Hematopoietic multipotent progenitor cell treated with erythropoietin and hydrocortisone succinate and interleukin-3 and kit ligand, for 15 days (in vitro differentiated cells): Measurements from ENCODE around the gene TEFM.
"Not testable (repeated sequence)": the region's sequence is repeated elsewhere in the genome, so short reads cannot be mapped to it uniquely, and the experiment has no call there.

ENCODE experiments used
- DNase-seq: peaks from one replicate; pipeline ENCODE4 v3.0.0-alpha.2; 2015; ENCODE audit warnings: low spot score

The TEFM gene, protein sequence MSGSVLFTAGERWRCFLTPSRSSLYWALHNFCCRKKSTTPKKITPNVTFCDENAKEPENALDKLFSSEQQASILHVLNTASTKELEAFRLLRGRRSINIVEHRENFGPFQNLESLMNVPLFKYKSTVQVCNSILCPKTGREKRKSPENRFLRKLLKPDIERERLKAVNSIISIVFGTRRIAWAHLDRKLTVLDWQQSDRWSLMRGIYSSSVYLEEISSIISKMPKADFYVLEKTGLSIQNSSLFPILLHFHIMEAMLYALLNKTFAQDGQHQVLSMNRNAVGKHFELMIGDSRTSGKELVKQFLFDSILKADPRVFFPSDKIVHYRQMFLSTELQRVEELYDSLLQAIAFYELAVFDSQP

DNA sequence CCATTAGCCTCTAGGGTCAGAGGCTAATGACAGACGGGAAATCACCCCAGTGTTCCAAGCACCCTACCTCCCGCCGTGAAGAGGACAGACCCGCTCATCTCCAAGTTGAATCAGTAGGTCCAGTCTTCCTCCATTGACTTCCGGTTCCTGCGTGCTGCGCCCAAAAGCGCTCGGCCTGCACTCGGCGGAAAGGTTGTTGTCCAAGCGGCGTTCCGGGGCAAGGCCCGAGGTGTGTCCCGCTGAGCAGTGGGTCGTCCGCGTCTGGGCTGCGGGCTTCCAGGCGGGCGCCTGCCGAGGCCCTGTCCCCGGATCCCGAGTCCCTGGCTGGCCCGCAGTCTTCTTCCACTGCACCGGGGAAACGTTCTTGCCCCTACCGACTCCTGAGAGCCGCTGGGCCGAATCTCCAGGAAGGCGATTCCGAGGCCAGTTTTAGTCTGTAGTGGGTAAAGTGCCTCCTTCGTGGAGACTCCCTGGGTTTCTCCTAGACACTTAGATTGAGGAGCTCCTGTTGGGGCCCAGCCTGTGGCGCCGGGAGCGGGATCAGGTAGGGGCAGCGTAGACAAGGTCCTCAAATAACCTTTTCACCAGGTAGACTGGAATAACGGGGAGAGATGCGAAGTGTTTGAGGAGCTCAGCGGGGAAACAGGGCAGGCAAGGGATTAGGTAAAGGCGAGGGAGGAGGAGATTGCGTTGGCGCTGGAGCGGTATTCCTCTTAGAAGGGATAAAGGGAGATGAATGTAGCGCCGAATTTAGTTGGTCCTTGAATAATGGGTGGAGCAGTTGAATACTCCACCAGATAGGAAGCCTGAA lies at the start of gene TEFM:
TEFM (minus strand) TSS at position 138 of the 811 bp plus-strand sequence; CDS start at position 98, 40 bp downstream.
- DNase-seq, result peak; percentile 89

DNA sequence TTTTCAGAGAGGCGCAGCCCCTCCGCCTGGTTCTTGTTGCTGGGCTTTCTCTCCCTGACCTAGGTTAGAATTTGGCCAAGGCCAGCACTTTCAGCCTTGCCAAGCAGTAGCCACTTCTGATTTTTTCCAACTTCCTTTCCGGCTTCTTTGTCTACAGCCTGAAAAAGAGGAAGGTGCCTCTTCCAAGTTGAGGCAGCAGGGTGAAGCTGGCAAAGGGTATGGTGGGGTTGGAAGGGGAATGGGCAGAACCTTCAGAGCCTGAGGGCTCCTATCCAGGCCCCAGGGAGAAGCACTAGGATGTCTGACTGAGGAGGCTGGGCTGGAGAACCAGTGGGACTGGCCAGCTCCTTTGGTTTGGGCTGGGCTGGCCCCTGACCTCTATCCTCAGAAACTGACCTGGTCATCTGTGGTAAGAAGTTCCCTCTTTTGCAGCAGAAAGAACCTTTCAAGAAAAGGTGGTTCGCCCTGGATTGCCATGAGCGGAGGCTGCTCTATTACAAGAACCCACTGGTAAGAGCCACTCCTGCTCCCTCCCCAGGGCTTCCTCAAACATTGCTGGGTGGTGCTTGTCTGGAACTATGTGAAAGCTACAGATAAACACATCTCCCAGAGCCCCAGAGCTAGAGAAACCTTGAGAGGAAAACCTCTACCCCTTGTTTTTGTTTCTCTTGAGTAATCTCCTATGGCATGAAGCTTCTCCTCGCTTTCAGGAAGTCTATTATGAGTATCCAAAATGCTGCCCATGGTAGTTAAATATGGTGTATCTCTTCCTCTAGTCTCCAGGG lies 48.2 kb upstream of the TEFM start:
- no peak for DNase-seq

DNA sequence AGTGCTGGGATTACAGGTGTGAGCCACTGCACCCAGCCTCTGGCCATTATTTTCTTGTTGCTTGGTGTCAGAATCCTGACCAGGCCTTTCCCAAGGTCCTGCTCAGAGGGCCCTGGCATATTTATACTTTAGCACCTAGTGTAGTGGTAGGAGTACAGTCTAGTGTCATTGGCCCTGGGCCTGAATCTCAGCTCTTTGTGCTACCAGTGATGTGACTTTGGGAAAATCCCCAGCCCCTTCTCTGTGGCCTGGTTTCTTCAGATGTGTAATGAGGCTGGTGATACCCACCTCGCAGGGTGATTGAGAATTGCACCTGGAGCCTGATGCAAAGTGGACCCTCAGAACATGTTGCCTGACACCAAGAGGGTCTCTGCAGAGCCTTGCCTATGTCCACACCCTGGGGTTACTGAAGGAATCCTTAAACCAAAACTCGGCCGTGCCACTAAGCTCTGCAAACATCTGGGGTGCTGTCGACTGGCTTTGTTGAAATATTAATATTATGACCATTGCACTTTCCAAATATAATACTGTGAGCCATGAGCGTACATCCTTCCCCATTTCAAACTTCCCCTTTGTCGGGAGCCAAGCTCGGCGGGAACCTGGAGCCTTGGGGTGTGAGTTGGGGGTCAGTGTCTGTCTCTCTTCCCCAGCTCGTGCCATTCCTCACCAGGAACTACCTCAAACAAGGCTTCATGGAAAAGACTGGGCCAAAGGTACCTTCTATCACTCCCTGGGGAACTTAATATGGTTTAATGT lies 46.8 kb upstream of the TEFM start:
- DNase-seq, result no peak

DNA sequence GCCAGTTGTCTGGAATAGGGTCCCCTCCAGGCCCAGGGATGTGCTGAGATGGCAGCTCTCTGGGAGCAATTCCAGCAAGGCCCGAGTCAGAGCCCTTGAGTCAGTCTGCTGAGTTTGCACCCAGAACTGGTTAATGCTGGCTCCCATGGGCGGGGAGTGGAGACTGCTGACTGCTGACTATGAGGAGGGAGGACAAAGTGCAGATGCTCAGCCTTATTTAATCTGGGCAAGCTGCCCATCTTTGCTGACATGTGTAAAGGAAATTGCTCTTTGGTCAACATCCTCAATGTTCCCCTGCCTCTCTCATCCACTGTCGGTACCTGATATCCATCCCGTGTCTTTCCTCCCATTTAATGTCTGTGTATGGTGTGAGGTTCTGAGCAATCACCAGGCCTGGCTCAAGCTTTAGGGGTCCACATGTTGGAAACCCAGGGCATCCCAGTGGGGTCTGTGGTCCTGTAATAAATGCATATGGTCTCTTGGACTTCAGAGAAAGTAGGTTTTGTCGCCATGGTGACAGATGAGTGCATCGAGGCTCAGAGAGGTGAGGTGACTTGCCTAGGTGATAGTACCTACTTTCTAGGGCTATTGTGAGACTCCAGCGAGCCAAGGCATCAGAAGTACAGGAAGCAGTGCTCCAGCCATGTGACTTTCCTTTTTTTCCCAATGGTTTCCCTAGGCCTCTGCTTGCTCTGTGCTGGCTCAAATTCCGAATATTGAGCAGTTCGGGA lies 44.8 kb upstream of the TEFM start:
- DNase-seq, result no peak

DNA sequence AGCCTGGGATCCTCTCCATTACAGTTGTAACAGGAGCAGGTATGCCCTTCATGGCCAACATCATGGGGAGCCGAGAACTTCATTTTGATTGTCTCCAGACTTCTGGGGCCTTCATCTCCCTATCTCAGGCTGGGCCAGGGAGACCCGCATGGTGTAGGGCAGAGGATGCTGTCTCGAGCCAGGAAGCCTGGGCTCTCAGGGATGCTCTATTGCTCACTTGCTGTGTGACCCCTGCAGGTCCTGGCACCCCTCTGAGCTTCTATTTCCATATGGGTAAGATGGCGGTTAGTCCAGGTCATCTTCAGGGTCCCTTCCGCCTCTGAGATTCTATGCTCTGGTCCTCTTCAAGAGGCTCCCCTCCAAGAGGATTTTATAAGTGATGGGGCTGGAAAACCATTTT lies 44.2 kb upstream of the TEFM start:
- DNase-seq, result no peak

DNA sequence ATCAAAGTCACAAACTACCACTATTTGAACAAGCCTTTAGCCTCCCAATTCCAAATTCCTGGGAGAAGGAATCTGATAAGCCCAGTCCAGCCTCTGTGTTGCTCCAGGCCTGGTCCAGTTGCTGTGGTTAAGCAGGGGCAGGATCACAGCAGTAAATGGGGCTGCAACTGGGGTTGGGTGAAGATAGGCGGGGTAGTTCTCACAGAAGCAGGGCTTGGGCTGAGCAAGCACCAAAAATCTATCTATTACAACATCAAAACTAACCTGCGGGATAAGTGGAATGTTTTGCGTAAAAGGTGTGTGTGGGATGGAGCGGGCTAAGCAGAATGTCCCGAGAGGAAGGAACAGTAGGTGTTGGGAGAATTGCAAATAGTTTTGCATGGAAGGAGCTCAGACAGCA lies 41.8 kb upstream of the TEFM start:
- DNase-seq, result no peak

DNA sequence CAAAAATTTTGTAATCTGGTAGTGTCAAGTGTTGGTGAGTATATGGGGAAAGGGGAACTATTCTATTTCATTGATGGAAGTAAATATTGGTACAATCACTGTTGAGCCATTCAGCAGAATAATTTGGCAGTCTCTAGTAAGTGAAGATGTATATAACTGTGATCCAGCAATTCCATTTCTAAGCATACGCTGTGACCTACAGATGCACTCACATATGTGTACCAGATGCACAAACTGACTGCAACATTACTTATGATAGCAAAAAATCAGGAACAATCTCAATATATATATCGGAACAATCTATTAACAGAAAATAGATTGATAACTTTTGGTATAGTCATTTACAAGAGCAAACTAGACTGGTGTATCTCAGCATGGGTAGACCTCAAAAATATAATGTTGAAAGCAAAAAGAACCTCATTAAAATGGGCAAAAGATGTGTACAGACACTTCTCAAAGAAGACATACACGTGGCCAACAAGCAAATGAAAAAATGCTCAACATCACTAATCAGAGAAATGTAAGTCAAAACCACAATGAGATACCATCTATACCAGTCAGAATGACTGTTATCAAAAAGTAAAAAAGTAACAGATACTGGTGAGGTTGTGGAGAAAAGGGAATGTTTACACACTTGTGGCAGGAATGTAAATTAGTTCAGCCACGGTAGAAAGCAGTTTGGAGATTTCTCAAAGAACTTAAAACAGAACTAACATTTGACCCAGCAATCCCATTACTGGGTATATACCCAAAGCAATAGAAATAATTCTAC lies 36.5 kb upstream of the TEFM start:
- no peak for DNase-seq

DNA sequence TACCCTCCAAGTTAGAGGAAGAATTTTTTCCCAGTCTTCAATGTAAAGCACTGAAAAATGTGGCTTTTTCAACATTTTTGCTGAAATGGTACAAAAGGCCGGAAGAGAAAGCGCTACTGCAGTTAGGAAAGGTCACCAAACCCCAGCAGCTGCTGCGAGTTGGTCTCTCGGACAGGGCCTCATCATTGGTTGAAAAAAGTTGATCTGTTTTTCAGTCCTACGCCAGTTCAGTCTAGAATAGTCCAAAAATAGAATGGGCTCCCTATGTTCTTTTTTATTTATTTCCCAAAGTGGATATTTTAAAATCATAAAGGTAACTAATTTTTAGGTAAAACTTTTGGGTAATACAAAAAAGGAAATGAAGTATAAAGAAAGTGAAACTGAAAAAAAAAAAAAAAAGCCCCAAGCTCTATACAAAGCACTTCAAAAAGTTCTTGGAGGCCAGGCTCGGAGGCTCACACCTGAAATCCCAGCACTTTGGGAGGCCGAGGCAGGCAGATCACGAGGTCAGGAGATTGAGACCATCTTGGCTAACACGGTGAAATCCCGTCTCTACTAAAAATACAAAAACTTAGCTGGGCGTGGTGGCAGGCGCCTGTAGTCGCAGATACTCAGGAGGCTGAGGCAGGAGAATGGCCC lies 33.1 kb upstream of the TEFM start:
- no peak for DNase-seq

DNA sequence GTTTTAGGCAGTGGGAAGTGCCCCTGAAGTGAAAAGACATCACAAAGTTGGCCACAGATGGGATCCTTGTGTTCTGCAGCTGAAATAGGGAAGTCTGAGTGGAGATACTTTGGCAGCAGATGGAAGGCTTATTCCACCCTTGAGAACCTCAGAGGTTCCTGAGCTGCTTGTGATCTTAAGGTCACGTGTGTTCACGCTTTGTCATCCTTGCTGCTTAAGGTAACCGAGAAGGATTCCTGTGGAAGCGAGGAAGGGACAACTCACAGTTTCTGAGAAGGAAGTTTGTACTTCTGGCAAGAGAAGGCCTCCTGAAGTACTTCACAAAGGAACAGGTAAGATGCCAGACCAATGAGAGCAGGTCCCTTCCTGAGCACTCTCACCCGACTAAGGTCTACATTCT lies 27.9 kb upstream of the TEFM start:
- no peak for DNase-seq

DNA sequence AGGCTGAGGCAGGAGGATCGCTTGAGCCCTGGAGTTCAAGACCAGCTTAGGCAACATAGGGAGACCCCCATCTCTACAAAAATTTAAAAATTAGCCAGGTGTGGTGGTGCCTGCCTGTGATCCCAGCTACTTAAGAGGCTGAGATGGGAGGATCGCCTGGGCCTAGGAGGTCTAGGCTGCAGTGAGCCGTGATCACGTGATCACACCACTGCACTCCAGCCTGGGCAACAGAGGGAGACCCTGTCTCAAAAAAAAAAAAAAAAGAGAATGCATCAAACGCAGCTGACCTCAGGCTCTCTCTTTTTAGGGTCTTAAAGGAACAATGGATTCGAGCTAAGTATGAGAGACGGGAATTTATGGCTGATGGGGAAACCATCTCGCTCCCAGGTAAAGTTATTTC lies 25.5 kb upstream of the TEFM start:
- not testable (repeated sequence) for DNase-seq

DNA sequence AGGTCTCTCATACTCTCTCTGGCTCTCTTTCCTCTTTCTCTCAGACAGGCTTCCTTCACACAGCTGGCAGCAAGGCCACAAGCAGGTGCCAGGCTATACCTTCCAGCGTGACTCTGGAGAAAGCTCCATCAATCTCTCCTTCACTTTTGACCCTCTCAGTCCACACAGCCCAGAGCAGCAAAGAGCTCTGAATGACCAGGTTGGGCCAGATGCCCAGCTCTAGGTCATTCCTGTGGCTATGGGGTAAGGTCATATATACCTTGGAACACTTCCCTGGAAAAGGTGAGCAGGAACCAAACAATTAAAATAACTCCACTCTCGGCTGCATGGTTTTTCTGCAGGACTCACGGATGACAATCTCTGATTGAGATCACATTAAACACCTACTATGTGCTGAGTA lies 24.5 kb upstream of the TEFM start:
- DNase-seq, result no peak

DNA sequence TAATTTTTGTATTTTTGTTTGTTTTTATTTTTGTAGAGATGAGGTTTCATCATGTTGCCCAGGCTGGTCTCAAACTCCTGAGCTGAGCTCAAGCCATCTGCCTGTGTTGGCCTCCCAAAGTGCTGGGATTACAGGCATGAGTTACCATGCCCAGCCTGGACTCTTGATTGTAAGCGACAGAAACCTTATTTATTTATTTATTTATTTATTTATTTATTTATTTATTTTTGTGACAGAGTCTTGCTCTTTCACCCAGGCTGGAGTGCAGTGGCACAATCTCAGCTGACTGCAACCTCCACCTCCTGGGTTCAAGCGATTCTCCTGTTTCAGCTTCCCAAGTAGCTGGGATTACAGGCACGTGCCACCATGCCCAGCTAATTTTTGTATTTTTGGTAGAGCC lies 23.8 kb upstream of the TEFM start:
- DNase-seq, result not testable (repeated sequence)

DNA sequence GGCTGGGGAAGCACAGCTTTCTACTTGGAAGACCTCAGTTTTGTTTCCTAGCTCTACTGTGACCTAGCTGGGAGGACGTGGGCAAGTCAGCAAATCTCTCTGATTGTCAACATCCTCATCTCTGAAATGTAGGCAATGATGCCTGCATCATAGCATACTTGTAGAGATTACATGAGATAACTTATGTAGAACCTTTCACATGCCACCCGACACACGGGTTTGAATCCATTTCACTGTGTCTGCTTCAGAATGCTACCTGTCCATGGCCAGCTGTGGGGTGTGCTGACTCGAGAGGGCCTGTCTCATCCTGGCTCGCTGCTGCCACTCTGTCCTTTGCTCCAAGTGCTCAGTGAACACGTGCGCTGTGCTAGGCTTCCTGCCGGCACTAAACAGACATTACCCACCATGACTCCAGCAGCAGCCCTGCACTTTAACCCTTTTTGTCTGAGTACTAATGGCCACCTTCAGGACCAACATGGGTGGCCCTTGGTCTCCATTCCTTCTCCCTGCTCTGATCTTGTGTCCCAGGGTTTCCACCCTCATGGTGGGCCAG lies 23.1 kb upstream of the TEFM start:
- no peak for DNase-seq

DNA sequence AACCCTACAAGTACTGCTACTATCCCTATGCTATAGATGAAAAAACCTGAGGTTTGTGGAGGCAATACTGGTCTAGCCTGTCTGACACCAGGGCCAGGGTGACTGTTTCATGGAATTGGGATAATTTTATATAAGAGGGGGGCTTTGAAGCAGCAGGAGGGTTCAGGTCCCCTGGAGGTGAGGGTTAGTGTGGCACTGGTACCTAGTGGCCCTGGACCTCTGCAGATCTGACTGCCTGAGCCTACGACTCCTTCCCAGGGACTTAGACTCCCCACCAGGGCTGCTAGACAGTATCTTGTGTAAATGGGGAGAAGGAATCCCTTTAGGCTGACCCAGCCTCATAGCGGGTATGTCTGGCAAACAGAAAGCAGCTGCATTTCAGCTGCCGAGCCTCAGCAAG lies 22.5 kb upstream of the TEFM start:
- no peak for DNase-seq

DNA sequence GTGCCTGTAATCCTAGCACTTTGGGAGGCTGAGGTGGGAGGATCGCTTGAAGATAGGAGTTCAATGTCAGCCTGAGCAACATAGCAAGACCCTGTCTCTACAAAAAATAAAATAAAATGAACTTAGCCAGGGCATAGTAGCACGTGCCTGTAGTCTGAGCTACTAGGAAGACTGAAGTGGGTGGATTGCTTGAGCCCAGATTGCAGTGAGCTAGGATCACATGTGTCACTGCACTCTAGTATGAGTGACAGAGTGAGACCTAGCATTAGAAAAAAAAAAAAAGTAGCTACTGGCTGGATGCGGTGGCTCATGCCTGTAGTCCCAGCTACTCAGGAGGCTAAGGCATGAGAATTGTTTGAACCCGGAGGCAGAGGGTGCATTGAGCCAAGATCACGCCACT lies 21.7 kb upstream of the TEFM start:
- no peak for DNase-seq

DNA sequence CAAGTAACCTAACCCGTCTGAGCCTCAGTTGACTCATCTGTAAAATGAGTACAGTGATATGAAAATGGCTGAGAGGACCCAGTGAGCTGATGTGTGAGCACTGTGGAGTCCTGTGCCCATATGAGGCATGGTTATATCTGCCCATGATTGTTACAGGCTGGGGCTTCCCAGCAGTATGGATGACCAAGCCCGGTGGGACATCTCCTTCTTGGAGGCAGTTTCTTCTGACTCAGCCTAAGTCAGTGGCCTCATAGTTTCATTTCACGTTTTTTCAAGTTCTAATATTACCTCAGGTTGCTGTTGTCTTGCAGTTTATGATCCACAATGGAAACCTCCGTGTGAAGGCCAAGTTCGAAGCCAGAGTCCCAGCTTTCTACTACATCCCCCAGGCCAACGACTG lies 20.5 kb upstream of the TEFM start:
- DNase-seq, result no peak

DNA sequence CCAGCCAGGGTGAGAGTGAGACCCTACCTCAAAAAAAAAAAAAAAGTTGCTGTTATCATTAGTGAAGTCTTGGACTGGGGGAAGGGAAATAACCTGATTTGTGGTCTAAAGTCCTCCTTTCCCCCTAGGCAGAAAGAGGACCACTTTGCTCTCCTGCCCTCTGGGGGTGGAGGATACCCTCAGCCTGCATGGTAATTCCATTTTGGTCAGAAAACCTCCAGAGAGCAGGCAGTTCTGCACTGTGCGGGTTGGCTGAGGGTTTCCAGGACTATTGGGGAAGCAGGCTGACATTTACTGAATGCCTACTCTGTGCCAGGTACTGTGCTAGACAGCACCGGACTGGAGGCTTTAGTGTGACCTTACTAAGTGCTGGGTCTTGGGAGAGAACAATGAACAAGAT lies 18.3 kb upstream of the TEFM start:
- no peak for DNase-seq

DNA sequence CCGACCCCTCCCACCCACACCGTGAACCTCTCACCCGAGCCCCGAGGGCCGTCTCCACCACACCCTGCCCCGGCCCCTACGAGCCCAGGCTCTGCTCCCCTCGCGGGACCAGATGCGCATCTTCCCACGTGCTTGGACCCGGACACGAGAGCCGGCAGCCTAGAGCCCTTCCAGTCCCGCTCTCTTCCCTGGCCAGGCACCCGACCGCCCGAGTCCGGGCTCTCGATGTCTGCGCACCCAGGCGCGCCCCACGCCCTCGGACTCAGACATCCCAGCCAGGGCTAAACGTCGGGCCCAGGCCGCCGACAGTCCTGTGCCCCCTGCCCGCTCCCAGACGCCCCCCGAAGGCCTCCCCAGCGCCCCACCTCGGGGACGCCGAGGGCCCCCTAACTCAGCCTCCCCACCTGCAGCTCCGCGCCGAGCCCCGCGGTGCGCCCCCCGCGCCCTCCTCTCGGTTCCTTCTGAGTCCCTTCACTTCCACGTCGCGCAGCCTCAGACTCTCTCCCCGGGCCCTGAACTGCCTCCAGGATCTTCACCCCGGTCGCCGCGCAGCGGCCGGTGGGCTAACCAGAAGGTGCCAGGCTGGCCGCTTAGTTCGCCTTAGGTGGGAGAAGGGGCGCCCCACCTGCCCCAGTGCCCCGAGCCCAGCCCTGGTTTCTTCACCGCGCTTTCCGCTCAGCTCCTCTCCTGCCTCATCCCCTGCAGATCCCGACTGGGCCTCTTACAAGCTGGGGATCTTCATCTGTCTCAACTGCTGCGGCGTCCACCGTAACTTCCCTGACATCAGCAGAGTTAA lies 16.4 kb upstream of the TEFM start:
- DNase-seq, result no peak
